SK-N-DZ (cell line): Measurements from ENCODE around the gene B3GAT1.

Source experiments
- DNase-seq: peaks from one replicate; pipeline ENCODE4 v3.0.0-alpha.2; 2015; ENCODE audit warnings: low spot score

Gene B3GAT1

DNA sequence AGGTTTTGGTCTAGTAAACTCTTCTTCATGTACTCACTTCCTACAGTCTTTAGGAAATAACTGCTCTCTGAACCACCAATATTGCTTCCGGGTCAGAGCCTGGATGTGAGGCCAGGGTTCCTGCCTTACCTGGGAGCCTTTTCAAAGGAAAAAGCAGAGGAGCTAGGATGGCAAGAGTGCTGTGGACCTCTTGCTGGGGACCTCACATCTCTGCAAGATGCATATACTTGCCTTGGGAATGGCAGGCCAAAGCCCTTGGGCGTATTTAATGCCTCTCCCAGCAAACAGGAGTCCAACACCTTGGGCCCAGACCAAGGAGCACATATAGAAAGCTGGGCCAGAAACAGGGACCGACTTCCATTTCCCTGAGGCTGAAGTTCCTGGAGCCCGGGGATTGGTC is 75.0 kb downstream of the B3GAT1 start:
- no peak for DNase-seq

GRCh38 chr11:134334796-134335571 is 77.1 kb downstream of the B3GAT1 start:
- DNase-seq, result no peak

- DNase-seq, result no peak
Observed at GRCh38 chr11:134333946-134334345, 78.1 kb downstream of the B3GAT1 start.

DNA sequence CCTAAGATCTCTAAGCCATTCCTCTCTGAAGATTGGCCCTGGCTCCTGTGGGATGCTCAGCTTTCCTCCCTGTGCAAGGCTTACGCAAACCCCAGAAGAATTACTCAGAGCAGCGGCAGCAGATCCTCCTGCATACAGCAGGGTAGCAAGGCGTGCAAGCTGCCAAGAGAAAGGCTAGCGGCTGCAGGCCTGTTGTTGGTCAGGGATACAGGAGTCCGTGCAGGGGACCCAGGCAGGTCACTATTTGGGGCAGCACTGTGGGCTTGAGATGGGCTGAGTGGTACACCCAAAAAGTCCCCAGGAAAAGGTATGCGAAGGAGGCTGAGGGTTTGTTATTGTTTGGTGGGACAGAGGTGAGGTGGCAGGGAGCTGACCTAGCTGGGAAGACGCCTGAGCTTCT is 78.7 kb downstream of the B3GAT1 start:
- DNase-seq, result no peak

GRCh38 chr11:134332782-134333181 is 79.3 kb downstream of the B3GAT1 start:
- no peak for DNase-seq

DNA sequence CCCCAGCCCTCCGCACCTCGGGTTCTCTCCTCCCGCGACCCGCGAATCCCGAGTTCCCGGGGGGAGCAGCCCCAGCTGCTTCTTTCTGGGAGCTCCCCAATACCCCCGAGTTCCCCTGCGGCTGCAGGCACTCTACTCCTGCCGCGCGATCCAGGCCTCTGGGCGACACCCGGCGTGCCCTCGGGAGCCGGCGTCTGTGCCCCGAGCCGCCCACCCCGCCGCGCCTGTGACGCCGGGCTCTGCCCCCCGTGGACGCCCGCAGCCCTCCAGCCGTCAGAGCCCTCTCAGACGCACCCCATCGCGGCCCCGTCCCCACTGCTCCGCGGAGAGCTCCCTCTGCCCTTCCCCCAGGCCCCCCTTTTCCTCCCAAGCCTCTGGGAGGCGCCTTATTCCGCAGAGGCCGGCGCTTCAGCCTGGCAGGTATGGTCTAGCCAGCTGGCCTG is 79.8 kb downstream of the B3GAT1 start:
- no peak for DNase-seq

- DNase-seq, result peak; percentile 57
Observed at GRCh38 chr11:134331354-134332188, 80.5 kb downstream of the B3GAT1 start, which contains the start of gene GLB1L2. Gene GLB1L2 (plus strand): TSS chr11:134331988. CDS start chr11:134332062, 74 bp downstream.

- DNase-seq, result no peak
Observed at GRCh38 chr11:134330611-134331353, 81.3 kb downstream of the B3GAT1 start.
